Bronchial epithelial cell (primary cell): Measurements from ENCODE around the gene ZNF121. TPM values are rescaled to one million over a fixed set of nuclear protein-coding genes. Genes with fewer than 3 reads are reported as not detected.
"Not testable (repeated sequence)": the region's sequence is repeated elsewhere in the genome, so short reads cannot be mapped to it uniquely, and the experiment has no call there.

Experiments used
- DNase-seq: peaks from one replicate; pipeline ENCODE4 v3.0.0-alpha.2; 2010; ENCODE audit warnings: low read depth
- FAIRE-seq: peaks from 2 replicates; lab custom pipeline; 2011; peaks lifted over from hg19 to GRCh38; lab: Jason Lieb, UNC
- H3K27me3 ChIP-seq: 2 replicates; pipeline ENCODE4 v1.5.1; 2011; ENCODE audit warnings: low read length; ENCODE audit not compliant: control insufficient read depth, insufficient read depth
- H3K36me3 ChIP-seq: 2 replicates; pipeline ENCODE4 v1.5.1; 2011; ENCODE audit warnings: low read length; ENCODE audit not compliant: control insufficient read depth, insufficient read depth
- H3K4me3 ChIP-seq: 2 replicates; pipeline ENCODE4 v1.5.1; 2011; ENCODE audit warnings: mild to moderate bottlenecking, low read depth, low read length, control low read depth
- total RNA-seq: library from RNA; depleted of rRNA; stranded (reverse); fragments of >200 nt; gene quantifications from 2 replicates; pipeline ENCODE4 v1.2.1, GENCODE V29; 2014
- TF ChIP-seq, protein P1 (sequence below): IDR thresholded peaks from 2 replicates; pipeline ENCODE4 v1.5.1; 2011; ENCODE audit warnings: mild to moderate bottlenecking, moderate library complexity, low read length, control low read depth, inconsistent platforms; ENCODE audit not compliant: insufficient read depth, severe bottlenecking

Gene ZNF121
- total RNA-seq, 1 donor from 2014 or later = 48.7 TPM

DNA sequence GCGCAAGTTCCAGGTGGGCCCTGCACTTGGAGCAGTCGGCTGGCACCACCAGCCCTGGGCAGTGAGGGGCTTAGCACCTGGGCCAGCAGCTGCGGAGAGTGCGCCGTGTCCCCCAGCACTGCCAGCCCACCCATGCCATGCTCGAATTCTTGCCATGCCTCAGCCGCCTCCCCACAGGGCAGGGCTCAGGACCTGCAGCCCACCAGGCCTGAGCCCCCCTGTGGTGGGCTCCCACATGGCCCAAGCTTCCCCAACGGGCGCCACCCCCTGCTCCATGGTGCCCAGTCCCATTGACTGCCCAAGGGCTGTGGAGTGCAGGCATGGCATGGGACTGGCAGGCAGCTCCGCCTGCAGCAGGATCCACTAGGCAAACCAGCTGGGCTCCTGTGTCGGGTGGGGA lies 36.4 kb downstream of the ZNF121 start:
- no peaks in the 10 kb centered on the region for H3K27me3 ChIP-seq
- no peak for FAIRE-seq
- no peak overlapping the region for H3K4me3 ChIP-seq
- H3K36me3 ChIP-seq = no peaks in the 10 kb centered on the region
- TF ChIP-seq, protein P1, sequence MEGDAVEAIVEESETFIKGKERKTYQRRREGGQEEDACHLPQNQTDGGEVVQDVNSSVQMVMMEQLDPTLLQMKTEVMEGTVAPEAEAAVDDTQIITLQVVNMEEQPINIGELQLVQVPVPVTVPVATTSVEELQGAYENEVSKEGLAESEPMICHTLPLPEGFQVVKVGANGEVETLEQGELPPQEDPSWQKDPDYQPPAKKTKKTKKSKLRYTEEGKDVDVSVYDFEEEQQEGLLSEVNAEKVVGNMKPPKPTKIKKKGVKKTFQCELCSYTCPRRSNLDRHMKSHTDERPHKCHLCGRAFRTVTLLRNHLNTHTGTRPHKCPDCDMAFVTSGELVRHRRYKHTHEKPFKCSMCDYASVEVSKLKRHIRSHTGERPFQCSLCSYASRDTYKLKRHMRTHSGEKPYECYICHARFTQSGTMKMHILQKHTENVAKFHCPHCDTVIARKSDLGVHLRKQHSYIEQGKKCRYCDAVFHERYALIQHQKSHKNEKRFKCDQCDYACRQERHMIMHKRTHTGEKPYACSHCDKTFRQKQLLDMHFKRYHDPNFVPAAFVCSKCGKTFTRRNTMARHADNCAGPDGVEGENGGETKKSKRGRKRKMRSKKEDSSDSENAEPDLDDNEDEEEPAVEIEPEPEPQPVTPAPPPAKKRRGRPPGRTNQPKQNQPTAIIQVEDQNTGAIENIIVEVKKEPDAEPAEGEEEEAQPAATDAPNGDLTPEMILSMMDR = no peak
- DNase-seq = no peak

DNA sequence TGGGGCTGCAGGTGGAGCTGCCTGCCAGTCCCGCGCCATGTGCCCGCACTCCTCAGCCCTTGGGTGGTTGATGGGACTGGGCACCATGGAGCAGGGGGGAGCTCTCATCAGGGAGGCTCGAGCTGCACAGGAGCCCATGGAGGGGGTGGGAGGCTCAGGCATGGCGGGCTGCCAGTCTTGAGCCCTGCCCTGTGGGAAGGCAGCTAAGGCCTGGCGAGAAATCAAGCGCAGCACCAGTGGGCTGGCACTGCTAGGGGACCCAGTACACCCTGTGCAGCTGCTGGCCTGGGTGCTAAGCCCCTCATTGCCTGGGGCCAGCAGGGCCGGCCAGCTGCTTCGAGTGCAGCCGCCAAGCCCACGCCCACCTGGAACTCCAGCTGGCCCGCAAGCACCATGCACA lies 43.0 kb downstream of the ZNF121 start:
- FAIRE-seq, DNase-seq, H3K4me3 ChIP-seq, H3K36me3 ChIP-seq, H3K27me3 ChIP-seq: not testable (repeated sequence)

DNA sequence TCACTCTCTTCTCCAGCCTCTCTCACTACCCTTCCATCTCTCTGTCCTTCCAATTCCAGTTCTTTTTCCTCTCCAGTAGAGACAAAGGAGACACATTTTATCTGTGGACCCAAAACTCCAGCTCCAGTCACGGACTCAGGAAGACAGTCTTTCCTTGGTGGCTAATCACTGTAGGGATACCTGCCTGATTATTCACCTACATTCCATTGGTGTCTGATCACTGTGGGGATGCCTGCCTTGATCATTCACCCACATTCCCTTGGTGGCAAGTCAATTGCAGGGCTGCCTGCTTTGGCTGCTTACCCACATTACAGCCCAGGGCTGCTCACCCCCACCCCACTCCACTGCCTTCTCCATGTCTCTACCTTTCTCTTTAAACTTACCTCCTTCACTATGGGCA lies 44.4 kb downstream of the ZNF121 start:
- not testable (repeated sequence) for H3K27me3 ChIP-seq, FAIRE-seq, H3K36me3 ChIP-seq, H3K4me3 ChIP-seq
- DNase-seq = peak; percentile 69

DNA sequence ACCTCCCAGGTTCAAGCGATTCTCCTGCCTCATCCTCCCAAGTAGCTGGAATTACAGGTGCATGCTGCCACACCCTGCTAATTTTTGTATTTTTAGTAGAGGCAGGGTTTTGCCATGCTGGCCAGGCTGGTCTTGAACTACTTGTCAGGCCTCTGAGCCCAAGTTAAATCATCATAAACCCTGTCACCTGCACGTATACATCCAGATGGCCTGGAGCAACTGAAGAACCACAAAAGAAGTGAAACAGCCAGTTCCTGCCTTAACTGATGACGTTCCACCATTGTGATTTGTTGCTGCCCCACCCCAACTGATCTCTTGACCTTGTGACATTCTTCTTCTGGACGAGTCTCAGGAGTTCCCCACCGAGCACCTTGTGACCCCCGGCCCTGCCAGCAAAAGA lies 45.1 kb downstream of the ZNF121 start:
- H3K4me3 ChIP-seq, FAIRE-seq, DNase-seq, H3K36me3 ChIP-seq, H3K27me3 ChIP-seq: not testable (repeated sequence)

DNA sequence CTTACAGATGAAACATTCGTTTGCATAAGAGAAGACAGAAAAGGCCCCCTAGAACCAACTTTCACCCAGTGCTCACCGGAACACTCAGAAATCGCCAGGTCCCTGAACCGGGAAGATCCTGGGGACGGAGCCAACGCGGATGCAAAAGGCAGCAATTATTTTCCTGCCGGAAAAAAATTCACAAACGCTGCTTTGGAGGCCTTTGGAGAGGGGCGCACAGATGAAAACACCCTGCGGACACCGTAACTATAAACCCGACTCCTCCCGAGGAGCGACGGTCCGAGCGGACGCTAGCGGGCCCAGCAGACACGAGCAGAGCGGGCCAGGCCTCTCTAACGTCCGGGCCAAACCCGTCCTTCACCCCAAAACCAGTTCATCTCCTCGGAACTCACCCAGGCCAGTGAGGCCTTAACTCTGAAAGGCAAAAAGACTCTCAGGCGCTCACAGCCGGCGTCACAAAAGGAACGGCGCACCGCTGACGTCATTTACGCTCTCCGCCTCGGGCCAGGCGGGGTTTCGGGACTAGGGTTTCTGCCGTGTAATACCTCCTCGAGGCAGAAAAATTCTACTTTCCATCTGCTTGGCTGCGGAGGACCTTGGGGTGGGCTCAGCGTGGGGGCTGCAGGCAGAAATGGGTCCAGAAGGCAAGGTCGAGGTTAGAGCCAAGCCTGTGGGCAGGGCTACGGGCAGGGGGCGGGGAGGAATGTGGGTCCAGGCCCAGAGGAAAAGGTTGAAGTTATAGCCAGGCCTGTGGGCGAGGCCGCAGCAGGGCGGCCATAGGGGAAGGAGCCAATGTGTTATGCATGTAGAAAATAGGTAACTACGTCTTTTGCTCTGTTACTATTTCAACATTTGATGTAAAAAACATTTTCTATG lies 45.9 kb downstream of the ZNF121 start, which contains the start of gene ZNF426:
TSS of gene ZNF426 (minus strand) at position 463 of the 876 bp plus-strand sequence. CDS start 2,413 bp downstream, outside the sequence.
- no peaks in the 10 kb centered on the region for H3K27me3 ChIP-seq
- peaks cover 12% of the 10 kb centered on the region for H3K36me3 ChIP-seq
- DNase-seq = peak; percentile 72
- peak; percentile 82 for FAIRE-seq
- peak within 1 kb of the TSS; percentile 78 for H3K4me3 ChIP-seq
- TF ChIP-seq, protein P1 = no peak

DNA sequence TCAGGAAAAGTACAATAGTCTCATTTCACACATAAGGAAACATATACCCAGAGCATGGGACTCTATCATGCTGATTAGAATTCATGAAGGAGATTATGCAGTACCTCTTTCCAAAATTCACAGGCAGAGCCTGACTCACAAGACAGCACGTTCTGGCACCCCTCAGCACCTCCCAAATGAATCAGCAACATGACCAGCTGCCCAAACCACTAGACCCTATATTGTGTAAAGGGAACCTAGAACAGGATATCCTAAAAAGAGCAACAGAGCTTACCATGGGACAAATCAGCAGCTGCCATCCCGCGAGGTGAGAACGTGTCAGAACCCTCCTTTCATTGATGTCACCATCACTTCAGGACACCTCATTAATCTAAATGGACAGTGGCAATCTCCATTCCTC lies 48.4 kb downstream of the ZNF121 start:
- DNase-seq (peak; percentile 33), FAIRE-seq (no peak)
- no peaks in the 10 kb centered on the region for H3K27me3 ChIP-seq
- no peak overlapping the region for H3K4me3 ChIP-seq
- TF ChIP-seq, protein P1 = no peak
- H3K36me3 ChIP-seq = peaks cover 20% of the 10 kb centered on the region

DNA sequence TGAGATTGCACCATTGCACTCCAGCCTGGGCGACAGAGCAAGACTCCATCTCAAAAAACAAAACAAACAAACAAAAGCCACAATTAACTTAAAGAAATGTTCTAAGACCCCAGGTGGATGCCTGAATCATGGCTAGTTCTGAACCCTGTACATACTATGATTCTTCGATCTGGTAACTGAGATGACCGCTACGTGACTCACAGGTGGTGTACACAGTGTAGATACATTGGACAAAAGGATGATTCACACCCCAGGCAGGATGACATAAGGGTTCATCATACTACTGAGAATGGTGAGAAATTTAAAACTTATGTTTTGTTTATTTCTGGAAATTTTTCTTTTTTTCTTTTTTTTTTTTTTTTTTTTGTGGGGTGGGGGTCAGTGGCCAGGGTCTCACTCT lies 52.4 kb downstream of the ZNF121 start:
- peaks cover 40% of the 10 kb centered on the region for H3K36me3 ChIP-seq
- H3K4me3 ChIP-seq = no peak overlapping the region
- TF ChIP-seq, protein P1 = no peak
- DNase-seq (peak; percentile 73), FAIRE-seq (no peak)
- no peaks in the 10 kb centered on the region for H3K27me3 ChIP-seq
